Measurements from ENCODE around the gene CDH13.

- TF ChIP-seq CTCF (conservative IDR thresholded peaks at IDR 0.05; ENCODE audit: low read length) (no peak), EZH2phosphoT487 (IDR thresholded peaks at IDR 0.05; ENCODE audit: borderline replicate concordance, low read depth, low read length) (no peak)
These were observed 806.4 kb downstream of the CDH13 start for GRCh38 chr16:83433201-83433600.

Measured in OCI-LY7 (cell line).